K562 (cell line): ENCODE measurements around the gene MACROD2. TPM values are rescaled to one million over a fixed set of nuclear protein-coding genes. Genes with fewer than 3 reads are reported as not detected.

ENCODE experiments used
- ATAC-seq: fragments of 200-7000 bp; cut with Tn5 transposase; 3 replicates; pipeline ENCODE4 v1.9.1; 2020; ENCODE audit warnings: moderate library complexity
- BruUV-seq: library from RNA; stranded (reverse); fragments of 400-500 nt; replicated peaks from 2 replicates; lab custom pipeline; 2021; lab: Mats Ljungman, UMichigan
- CTCF ChIA-PET: fragments of 300-600 bp; formaldehyde crosslinking; extraction: SDS; loops from one replicate; lab custom pipeline; 2021; ENCODE audit warnings: low intra/inter-chr PET ratio; lab: Yijun Ruan, JAX
- POLR2A ChIA-PET: fragments of 300-600, 350-650 bp; sonication (Branson Sonifier 250); formaldehyde crosslinking; extraction: SDS; loops from one replicate; lab custom pipeline; 2021; ENCODE audit warnings: antibody characterized with exemption, inconsistent platforms; lab: Yijun Ruan, JAX
- DNase-seq, 4 experiments: peaks; one replicate each; pipeline versions ENCODE4 v3.0.0 to v3.0.0-alpha.2; 2011 to 2018; ENCODE audit warnings: low spot score in 3 of 4, mixed read lengths in 3 of 4; ENCODE audit errors: extremely low read depth in 1 of 4
- FAIRE-seq: peaks from 2 replicates; lab custom pipeline; 2011; peaks lifted over from hg19 to GRCh38; lab: Jason Lieb, UNC
- H2AFZ ChIP-seq: 2 replicates; pipeline ENCODE4 v1.6.0; 2011; ENCODE audit warnings: low read depth, low read length, control low read depth, inconsistent platforms
- H3K27ac ChIP-seq: fragments of 200-600 bp; 3 replicates; pipeline ENCODE4 v1.8.0; 2011; ENCODE audit warnings: low read depth, mild to moderate bottlenecking, control low read depth, inconsistent platforms, low read length, moderate library complexity, mixed read lengths; ENCODE audit errors: extremely low read depth
- H3K27me3 ChIP-seq, 2 experiments: fragments of 300-600 bp in 1 of 2; 2 replicates in 1 of 2; 3 replicates in 1 of 2; pipeline versions ENCODE4 v1.6.0 to v1.8.0; 2011; ENCODE audit warnings: inconsistent platforms in 2 of 2, low read length in 2 of 2, mild to moderate bottlenecking in 1 of 2, mixed read lengths in 1 of 2, moderate library complexity in 1 of 2; ENCODE audit not compliant: control insufficient read depth in 2 of 2, insufficient read depth in 2 of 2
- H3K36me3 ChIP-seq: fragments of 300-600 bp; 3 replicates; pipeline ENCODE4 v1.8.0; 2011; ENCODE audit warnings: mild to moderate bottlenecking, low read length, inconsistent platforms; ENCODE audit not compliant: control insufficient read depth, insufficient read depth
- H3K4me1 ChIP-seq, 2 experiments: fragments of 200-600 bp in 1 of 2; replicated peaks in 1 of 2; 2 replicates in 1 of 2; 3 replicates in 1 of 2; pipeline versions ENCODE4 v1.5.1 to v1.8.0; 2011; ENCODE audit warnings: inconsistent platforms in 2 of 2, low read length in 2 of 2, mild to moderate bottlenecking in 1 of 2, mixed read lengths in 1 of 2, moderate library complexity in 1 of 2; ENCODE audit not compliant: control insufficient read depth in 2 of 2, insufficient read depth in 2 of 2
- H3K4me2 ChIP-seq: 2 replicates; pipeline ENCODE4 v1.6.1; 2011; ENCODE audit warnings: low read length, control low read depth, inconsistent platforms, mixed read lengths; ENCODE audit not compliant: insufficient read depth
- H3K4me3 ChIP-seq: fragments of 200-600 bp; sonication (generic), shearing (Covaris generic); 2 replicates; pipeline ENCODE4 v1.5.1; 2016; ENCODE audit warnings: control low read depth, inconsistent platforms
- H3K79me2 ChIP-seq: fragments of 200-600 bp; 3 replicates; pipeline ENCODE4 v1.8.0; 2011; ENCODE audit warnings: low read length, inconsistent platforms; ENCODE audit not compliant: control insufficient read depth, insufficient read depth
- H3K9ac ChIP-seq, 2 experiments: 2 replicates each; pipeline versions ENCODE4 v1.6.0 to v1.6.1; 2011; ENCODE audit warnings: low read depth in 2 of 2, low read length in 2 of 2, control low read depth in 1 of 2, inconsistent platforms in 1 of 2, mild to moderate bottlenecking in 1 of 2, mixed read lengths in 1 of 2; ENCODE audit not compliant: insufficient read depth in 1 of 2
- H3K9me1 ChIP-seq: one replicate; pipeline ENCODE4 v1.6.0; 2011; ENCODE audit warnings: inconsistent platforms, mild to moderate bottlenecking, low read length, moderate library complexity; ENCODE audit not compliant: control insufficient read depth, insufficient read depth
- H3K9me3 ChIP-seq: replicated peaks from 2 replicates; pipeline ENCODE4 v1.5.1; 2011; ENCODE audit warnings: low read depth, low read length, inconsistent platforms; ENCODE audit not compliant: control insufficient read depth, insufficient read depth
- H4K20me1 ChIP-seq: replicated peaks from 2 replicates; pipeline ENCODE4 v1.6.1; 2011; ENCODE audit warnings: low read length, inconsistent platforms, mixed read lengths; ENCODE audit not compliant: control insufficient read depth, insufficient read depth
- ADNP ChIP-seq: fragments of 200-800 bp; sonication (Bioruptor generic); IDR thresholded peaks from 2 replicates; pipeline ENCODE4 v1.6.1; 2016; ENCODE audit warnings: missing genetic modification characterization, missing compliant biosample characterization
- E2F3 ChIP-seq: fragments of 250-450 bp; sonication (Bioruptor Pico); IDR thresholded peaks from 2 replicates; pipeline ENCODE4 v1.4.0; 2020; ENCODE audit warnings: mild to moderate bottlenecking
- KLF1 ChIP-seq: fragments of 450-650 bp; IDR thresholded peaks from 2 replicates; pipeline ENCODE4 v1.6.1; 2016; ENCODE audit warnings: missing genetic modification characterization, missing compliant biosample characterization
- MYNN ChIP-seq, 2 experiments: sonication (generic); formaldehyde crosslinking in 1 of 2; IDR thresholded peaks; 2 replicates each; pipeline versions ENCODE4 v1.5.0 to v1.6.1; 2016 to 2020; ENCODE audit warnings: antibody characterized with exemption in 1 of 2, missing genetic modification reagents in 1 of 2
- RERE ChIP-seq: sonication (generic); formaldehyde crosslinking; IDR thresholded peaks from 2 replicates; pipeline ENCODE4 v1.8.0; 2023; ENCODE audit warnings: missing genetic modification reagents, mild to moderate bottlenecking, borderline replicate concordance
- TFE3 ChIP-seq: fragments of 450-650 bp; formaldehyde crosslinking; IDR thresholded peaks from 2 replicates; pipeline ENCODE4 v1.4.0; 2020; ENCODE audit warnings: mild to moderate bottlenecking, mixed read lengths
- ZNF253 ChIP-seq: fragments of 250-450 bp; sonication (Bioruptor Pico); conservative IDR thresholded peaks from 2 replicates; pipeline ENCODE4 v1.6.1; 2021; ENCODE audit warnings: mild to moderate bottlenecking
- ZNF695 ChIP-seq: fragments of 450-650 bp; formaldehyde crosslinking; IDR thresholded peaks from 2 replicates; pipeline ENCODE4 v1.4.0; 2020; ENCODE audit warnings: mild to moderate bottlenecking, moderate library complexity
- ZNF830 ChIP-seq: fragments of 250-450 bp; sonication (Bioruptor Pico); IDR thresholded peaks from 2 replicates; pipeline ENCODE4 v1.5.0; 2021; ENCODE audit warnings: mild to moderate bottlenecking
- WGBS: fragments of 100-300 bp; shearing (Covaris generic); methylation state at CpG from one replicate; pipeline ENCODE4 v1.1.6; 2016; ENCODE audit warnings: low coverage, mixed read lengths; ENCODE audit not compliant: insufficient coverage; ENCODE audit errors: missing lambda C conversion rate; 5-methylcytosine and 5-hydroxymethylcytosine counted together
- in situ Hi-C: fragments of 300-500 bp; cut with MboI; formaldehyde crosslinking; loops from 4 replicates; pipeline ENCODE4 v1.15.0; 2018; ENCODE audit warnings: inconsistent platforms, mixed read lengths
- intact Hi-C: fragments of 100-400 bp; cut with micrococcal nuclease; formaldehyde crosslinking; loops from 2 replicates; pipeline ENCODE4 v1.14.2; 2022
- polyA plus RNA-seq, 8 experiments: library from polyadenylated mRNA; depleted of rRNA in 4 of 8; stranded (reverse) in 5 of 8; unstranded in 3 of 8; fragments of >200 nt; fragmentation: Nextera tagmentation in 2 of 8; fragmentation: Illumina TruSeq in 1 of 8; extraction: Ambion mirVana in 2 of 8; extraction: Trizol in 1 of 8; gene quantifications; 2 replicates each; pipeline versions ENCODE4 v1.2.1 to v1.2.3, GENCODE V29; 2011 to 2014; ENCODE audit warnings: inconsistent platforms in 1 of 8, missing spikeins in 1 of 8
- total RNA-seq, 7 experiments: library from RNA; depleted of rRNA in 6 of 7; stranded (reverse); fragments of >200 nt in 6 of 7; fragmentation: Illumina TruSeq in 2 of 7; extraction: Trizol in 2 of 7; gene quantifications; 2 replicates each; pipeline versions ENCODE4 v1.2.1 to v1.2.3, GENCODE V29; 2011 to 2021; ENCODE audit warnings: low replicate concordance in 1 of 7

MACROD2 gene
- total and polyA plus RNA-seq, 9 of the 15 experiments (the other 6 are each of a cell fraction or from before 2014, with no cell fraction given) = not detected

DNA sequence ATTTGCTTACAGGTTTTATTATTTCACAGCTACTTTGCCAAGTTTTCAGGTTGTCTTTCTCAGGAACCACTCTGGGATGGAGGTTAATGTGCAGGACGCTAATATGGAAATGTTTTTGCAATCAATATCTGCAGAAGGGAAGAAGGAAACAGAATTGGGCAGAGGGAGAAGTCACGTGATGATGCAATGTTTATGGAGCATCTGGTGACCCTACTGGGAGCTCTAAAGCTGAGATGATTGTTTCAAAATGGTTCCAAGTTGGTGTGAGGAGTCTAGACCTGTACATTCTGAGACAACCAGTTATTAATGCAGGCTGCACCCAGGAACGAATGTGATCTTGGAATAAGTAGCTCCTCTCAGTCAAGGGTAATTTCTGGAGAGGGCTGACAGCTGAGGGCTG, 1247.5 kb downstream of the MACROD2 start:
- FAIRE-seq = no peak
- Histone ChIP-seq H3K9ac (no peak overlapping the region), H3K4me2 (no peak overlapping the region), H2AFZ (no peak overlapping the region), H3K9me3 (no peaks in the 10 kb centered on the region), H3K9me1 (no peaks in the 10 kb centered on the region), H3K4me1 (no peaks in the 10 kb centered on the region), H3K27ac (no peak overlapping the region), H3K79me2 (no peaks in the 10 kb centered on the region), H3K27me3 (no peaks in the 10 kb centered on the region), H3K36me3 (no peaks in the 10 kb centered on the region), H3K4me3 (no peak overlapping the region), H4K20me1 (no peaks in the 10 kb centered on the region)
- no peak for DNase-seq
- no TSS peak for BruUV-seq
- ChIA-PET POLR2A (no interaction called here), CTCF (no interaction called here)
- 3% methylated on average over 3 of the region's 3 CpGs for WGBS
- in situ Hi-C loops (no loop called here), intact Hi-C loops (no loop called here)
- no peak for TF ChIP-seq ADNP (tag)
- TF ChIP-seq TFE3 = peak; percentile 46
- ATAC-seq = no peak

- no peaks in the 10 kb centered on the region for H3K4me1 ChIP-seq
- ChIA-PET POLR2A (no interaction called here), CTCF (no interaction called here)
- ATAC-seq (no peak), DNase-seq (no peak), FAIRE-seq (no peak)
- H4K20me1 ChIP-seq = no peaks in the 10 kb centered on the region
- H3K79me2 ChIP-seq = no peaks in the 10 kb centered on the region
- intact Hi-C loops = no loop called here
- H3K27ac ChIP-seq = no peak overlapping the region
- H2AFZ ChIP-seq = no peak overlapping the region
- no peak overlapping the region for H3K4me2 ChIP-seq
- H3K9ac ChIP-seq = no peak overlapping the region
- H3K4me3 ChIP-seq = no peak overlapping the region
- 0% methylated on average over 2 of the region's 2 CpGs for WGBS
- no peaks in the 10 kb centered on the region for H3K9me3 ChIP-seq
- no peaks in the 10 kb centered on the region for H3K9me1 ChIP-seq
- no peaks in the 10 kb centered on the region for H3K36me3 ChIP-seq
- H3K27me3 ChIP-seq = no peaks in the 10 kb centered on the region
- BruUV-seq = no TSS peak
- in situ Hi-C loops = no loop called here
- no peak for TF ChIP-seq ZNF695 (CRISPR knock-in tag)
- TF ChIP-seq MYNN (IDR thresholded peaks at IDR 0.05) = no peak
- TF ChIP-seq MYNN (CRISPR knock-in tag; IDR thresholded peaks at IDR 0.05) = no peak
- TF ChIP-seq RERE = no peak
- no peak for TF ChIP-seq ZNF253 (CRISPR knock-in tag)
- TF ChIP-seq ZNF830 = no peak
- TF ChIP-seq KLF1 (tag) = no peak
- TF ChIP-seq E2F3 = no peak
These were observed 1250.6 kb downstream of the MACROD2 start for GRCh38 chr20:15245896-15246295.
